ENCODE measurements around the gene LAMTOR4.

Gene LAMTOR4

GRCh38 chr7:100101016-100101862 is 47.5 kb upstream of the LAMTOR4 start, which contains the start of the genes AP4M1 and MCM7:
TSS of gene AP4M1 (plus strand) at chr7:100101643. CDS start at chr7:100101715, 72 bp downstream.
TSS of gene MCM7 (minus strand) at chr7:100101397. CDS start at chr7:100101294, 103 bp downstream.
- Histone ChIP-seq H3K9me2 (replicated peaks; ENCODE audit: insufficient read depth, low read length) (no peaks in the 10 kb centered on the region), H3F3A (ENCODE audit: insufficient read depth, low read length) (peaks cover 4% of the 10 kb centered on the region; the same call in 1 of the 2 replicates), H3K4me3 (ENCODE audit: low read length) (peak within 1 kb of the TSS; percentile 98), H3K4me2 (ENCODE audit: low read depth, low read length) (peak within 1 kb of the TSS; percentile 92), H3K27ac (ENCODE audit: low read length) (peak within 1 kb of the TSS; percentile 95), H3K9me3 (replicated peaks; ENCODE audit: insufficient read depth, low read length) (no peaks in the 10 kb centered on the region), H3K79me2 (ENCODE audit: low read length) (peaks cover 50% of the 10 kb centered on the region), H3K27me3 (replicated peaks; ENCODE audit: insufficient read depth, low read length) (no peaks in the 10 kb centered on the region), H3K9ac (ENCODE audit: low read length) (peak within 1 kb of the TSS; percentile 100), H2AFZ (ENCODE audit: low read length) (peak within 1 kb of the TSS; percentile 50; the same call in 1 of the 2 replicates), H3K36me3 (replicated peaks; ENCODE audit: insufficient read depth, low read length) (peaks cover 24% of the 10 kb centered on the region), H3K4me1 (ENCODE audit: low read length) (peaks cover 12% of the 10 kb centered on the region), H4K20me1 (ENCODE audit: insufficient read depth, low read length) (peaks cover 9% of the 10 kb centered on the region; the same call in 1 of the 2 replicates)
- peak; percentile 99 for DNase-seq
- TF ChIP-seq, protein P1, sequence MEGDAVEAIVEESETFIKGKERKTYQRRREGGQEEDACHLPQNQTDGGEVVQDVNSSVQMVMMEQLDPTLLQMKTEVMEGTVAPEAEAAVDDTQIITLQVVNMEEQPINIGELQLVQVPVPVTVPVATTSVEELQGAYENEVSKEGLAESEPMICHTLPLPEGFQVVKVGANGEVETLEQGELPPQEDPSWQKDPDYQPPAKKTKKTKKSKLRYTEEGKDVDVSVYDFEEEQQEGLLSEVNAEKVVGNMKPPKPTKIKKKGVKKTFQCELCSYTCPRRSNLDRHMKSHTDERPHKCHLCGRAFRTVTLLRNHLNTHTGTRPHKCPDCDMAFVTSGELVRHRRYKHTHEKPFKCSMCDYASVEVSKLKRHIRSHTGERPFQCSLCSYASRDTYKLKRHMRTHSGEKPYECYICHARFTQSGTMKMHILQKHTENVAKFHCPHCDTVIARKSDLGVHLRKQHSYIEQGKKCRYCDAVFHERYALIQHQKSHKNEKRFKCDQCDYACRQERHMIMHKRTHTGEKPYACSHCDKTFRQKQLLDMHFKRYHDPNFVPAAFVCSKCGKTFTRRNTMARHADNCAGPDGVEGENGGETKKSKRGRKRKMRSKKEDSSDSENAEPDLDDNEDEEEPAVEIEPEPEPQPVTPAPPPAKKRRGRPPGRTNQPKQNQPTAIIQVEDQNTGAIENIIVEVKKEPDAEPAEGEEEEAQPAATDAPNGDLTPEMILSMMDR (IDR thresholded peaks at IDR 0.05; ENCODE audit: low read length), result no peak
- TF ChIP-seq EZH2phosphoT487 (IDR thresholded peaks at IDR 0.05; ENCODE audit: low read length) (no peak), EZH2 (optimal IDR thresholded peaks at IDR 0.05; ENCODE audit: low read depth, low read length) (no peak)

DNA sequence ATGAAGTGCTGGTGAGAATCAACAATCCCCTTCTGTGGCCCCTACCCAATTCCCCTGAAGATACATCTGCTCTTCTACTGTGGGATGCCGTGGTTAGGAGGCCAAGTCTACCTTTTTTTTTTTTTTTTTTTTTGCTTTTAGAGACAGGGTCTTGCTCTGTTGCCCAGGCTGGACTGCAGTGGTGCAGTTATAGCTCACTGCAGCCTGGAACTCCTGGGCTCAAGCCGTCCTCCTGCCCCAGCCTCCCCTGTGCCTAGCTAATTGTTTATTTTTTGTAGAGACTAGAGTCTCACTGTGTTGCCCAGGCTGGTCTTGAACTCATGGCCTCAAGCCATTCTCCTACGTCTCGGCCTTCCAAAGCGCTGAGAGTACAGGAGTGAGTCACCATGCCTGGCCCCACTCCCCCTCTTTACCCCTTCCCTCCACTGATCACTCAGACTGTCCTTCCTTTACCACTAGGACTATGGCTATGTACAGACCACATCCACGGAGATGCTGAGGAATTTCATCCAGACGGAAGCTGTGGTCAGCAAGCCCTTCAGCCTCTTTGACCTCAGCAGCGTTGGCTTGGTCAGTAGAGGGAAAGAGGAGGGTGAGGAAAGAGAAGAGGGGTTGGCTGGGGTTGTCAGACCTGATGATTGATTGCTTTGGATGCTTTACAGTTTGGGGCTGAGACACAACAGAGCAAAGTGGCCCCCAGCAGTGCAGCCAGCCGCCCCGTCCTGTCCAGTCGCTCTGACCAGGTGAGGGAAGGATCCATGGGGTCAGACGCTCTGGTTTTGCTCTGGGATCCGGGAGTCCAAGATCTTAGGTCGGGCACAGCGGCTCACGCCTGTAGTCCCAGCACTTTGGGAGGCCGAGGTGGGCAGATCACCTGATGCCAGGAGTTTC is 45.5 kb upstream of the LAMTOR4 start:
- no peaks in the 10 kb centered on the region for H3K9me3 ChIP-seq (replicated peaks; ENCODE audit: insufficient read depth, low read length)
- no peak overlapping the region for H3K9ac ChIP-seq (ENCODE audit: low read length)
- H3K27ac ChIP-seq (ENCODE audit: low read length), result no peak overlapping the region
- DNase-seq, result no peak
- H3K4me2 ChIP-seq (ENCODE audit: low read depth, low read length), result no peak overlapping the region
- no peaks in the 10 kb centered on the region for H3K9me2 ChIP-seq (replicated peaks; ENCODE audit: insufficient read depth, low read length)
- H3F3A ChIP-seq (ENCODE audit: insufficient read depth, low read length), result 0 out of 2 replicates have a peak, but pooled peaks cover 4% of the 10 kb centered on the region
- H3K36me3 ChIP-seq (replicated peaks; ENCODE audit: insufficient read depth, low read length), result peaks cover 14% of the 10 kb centered on the region
- no peaks in the 10 kb centered on the region for H3K27me3 ChIP-seq (replicated peaks; ENCODE audit: insufficient read depth, low read length)
- TF ChIP-seq EZH2phosphoT487 (IDR thresholded peaks at IDR 0.05; ENCODE audit: low read length) (no peak), EZH2 (optimal IDR thresholded peaks at IDR 0.05; ENCODE audit: low read depth, low read length) (no peak)
- TF ChIP-seq, protein P1 (IDR thresholded peaks at IDR 0.05; ENCODE audit: low read length), result no peak
- H3K79me2 ChIP-seq (ENCODE audit: low read length), result peaks cover 36% of the 10 kb centered on the region
- peaks cover 9% of the 10 kb centered on the region; the same call in 1 of the 2 replicates for H4K20me1 ChIP-seq (ENCODE audit: insufficient read depth, low read length)
- peaks cover 12% of the 10 kb centered on the region for H3K4me1 ChIP-seq (ENCODE audit: low read length)
- no peak overlapping the region for H2AFZ ChIP-seq (ENCODE audit: low read length)
- H3K4me3 ChIP-seq (ENCODE audit: low read length), result no peak overlapping the region

DNA sequence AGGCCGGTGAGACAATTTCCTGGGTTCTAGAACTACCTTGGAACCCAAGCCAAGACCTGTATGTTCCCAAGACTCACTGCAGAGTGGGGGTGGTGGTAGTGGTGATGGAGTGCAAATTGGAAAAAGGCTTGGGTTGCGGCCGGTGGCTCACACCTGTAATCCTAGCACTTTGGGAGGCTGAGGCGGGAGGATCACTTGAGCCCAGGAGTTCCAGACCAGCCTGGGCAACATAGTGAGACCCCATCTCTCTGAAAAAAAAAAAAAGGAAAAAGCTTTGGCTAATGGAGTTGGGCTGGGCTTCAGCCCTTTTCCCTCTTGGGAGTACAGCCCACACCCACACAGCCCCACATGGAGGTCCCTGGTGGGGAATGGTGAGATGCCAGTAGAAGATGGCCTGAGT is 43.2 kb upstream of the LAMTOR4 start:
- Histone ChIP-seq H3K9me2 (replicated peaks; ENCODE audit: insufficient read depth, low read length) (no peaks in the 10 kb centered on the region), H3K36me3 (replicated peaks; ENCODE audit: insufficient read depth, low read length) (no peaks in the 10 kb centered on the region), H3F3A (ENCODE audit: insufficient read depth, low read length) (no peaks in the 10 kb centered on the region), H3K4me3 (ENCODE audit: low read length) (no peak overlapping the region), H3K4me1 (ENCODE audit: low read length) (peaks cover 5% of the 10 kb centered on the region; the same call in 1 of the 2 replicates), H3K27ac (ENCODE audit: low read length) (no peak overlapping the region), H3K4me2 (ENCODE audit: low read depth, low read length) (no peak overlapping the region), H3K27me3 (replicated peaks; ENCODE audit: insufficient read depth, low read length) (no peaks in the 10 kb centered on the region), H3K9me3 (replicated peaks; ENCODE audit: insufficient read depth, low read length) (no peaks in the 10 kb centered on the region), H3K9ac (ENCODE audit: low read length) (no peak overlapping the region), H2AFZ (ENCODE audit: low read length) (no peak overlapping the region), H4K20me1 (ENCODE audit: insufficient read depth, low read length) (no peaks in the 10 kb centered on the region), H3K79me2 (ENCODE audit: low read length) (peaks cover 12% of the 10 kb centered on the region)
- DNase-seq, result no peak
- no peak for TF ChIP-seq EZH2 (optimal IDR thresholded peaks at IDR 0.05; ENCODE audit: low read depth, low read length)
- no peak for TF ChIP-seq EZH2phosphoT487 (IDR thresholded peaks at IDR 0.05; ENCODE audit: low read length)
- TF ChIP-seq, protein P1 (IDR thresholded peaks at IDR 0.05; ENCODE audit: low read length), result no peak

All from MM.1S (cell line).